Measurements from ENCODE around the gene FAM24B. TPM values are rescaled to one million over a fixed set of nuclear protein-coding genes. Genes with fewer than 3 reads are reported as not detected.
"Not testable (repeated sequence)": the region's sequence is repeated elsewhere in the genome, so short reads cannot be mapped to it uniquely, and the experiment has no call there.

Gene FAM24B
- total RNA-seq: 11.8 and 14.2 TPM in 2 replicates

- intact Hi-C loops (cut with micrococcal nuclease): loop anchor here (1.0 to 2.0 kb wide), 8 partner anchors 27 to 1539 kb away; partner anchors contain the start of genes BUB3, C10orf88, IKZF5 and OAT
These were observed at the start of gene FAM24B for GRCh38 chr10:122879339-122880273. Gene FAM24B (minus strand): TSS chr10:122879581. CDS start chr10:122850515, 29,066 bp downstream.

GRCh38 chr10:122915700-122916099 is 36.3 kb upstream of the FAM24B start:
- intact Hi-C loops (cut with micrococcal nuclease): no loop called here

- intact Hi-C loops (cut with micrococcal nuclease): loop anchor here (1.0 to 2.0 kb wide), 4 partner anchors 33 to 96 kb away; partner anchors contain the start of genes C10orf88, FAM24B, IKZF5 and PSTK
These were observed 32.6 kb upstream of the FAM24B start for GRCh38 chr10:122911889-122912484.

DNA sequence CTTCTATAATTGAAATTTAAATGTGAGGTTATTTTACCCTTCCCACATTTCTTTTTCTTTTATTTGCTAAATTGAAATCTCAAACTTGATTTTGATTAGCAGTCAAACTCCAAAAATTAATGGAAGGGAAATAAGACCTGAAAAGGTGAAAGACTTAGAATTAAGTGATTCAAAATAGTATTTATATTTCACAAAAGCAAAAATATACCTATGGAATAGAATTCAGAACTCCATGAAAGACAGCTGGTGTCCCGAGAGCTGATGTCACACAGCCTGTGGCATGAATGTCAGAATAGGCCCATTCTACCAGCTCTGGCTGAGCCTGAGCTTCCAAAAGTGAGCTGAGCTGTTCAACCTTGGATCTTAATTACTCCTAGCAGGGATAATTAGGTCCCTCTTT is 30.9 kb upstream of the FAM24B start, which contains the start of gene FAM24A:
FAM24A (plus strand) TSS at position 301 of the 400 bp plus-strand sequence. CDS start 1,025 bp downstream, outside the sequence.
- intact Hi-C loops (cut with micrococcal nuclease): no loop called here

- intact Hi-C loops (cut with micrococcal nuclease): loop anchor here (5.0 kb wide), 1 partner anchor 828 kb away; no protein-coding TSS in a partner anchor
These were observed 24.5 kb upstream of the FAM24B start for GRCh38 chr10:122903861-122904260.

DNA sequence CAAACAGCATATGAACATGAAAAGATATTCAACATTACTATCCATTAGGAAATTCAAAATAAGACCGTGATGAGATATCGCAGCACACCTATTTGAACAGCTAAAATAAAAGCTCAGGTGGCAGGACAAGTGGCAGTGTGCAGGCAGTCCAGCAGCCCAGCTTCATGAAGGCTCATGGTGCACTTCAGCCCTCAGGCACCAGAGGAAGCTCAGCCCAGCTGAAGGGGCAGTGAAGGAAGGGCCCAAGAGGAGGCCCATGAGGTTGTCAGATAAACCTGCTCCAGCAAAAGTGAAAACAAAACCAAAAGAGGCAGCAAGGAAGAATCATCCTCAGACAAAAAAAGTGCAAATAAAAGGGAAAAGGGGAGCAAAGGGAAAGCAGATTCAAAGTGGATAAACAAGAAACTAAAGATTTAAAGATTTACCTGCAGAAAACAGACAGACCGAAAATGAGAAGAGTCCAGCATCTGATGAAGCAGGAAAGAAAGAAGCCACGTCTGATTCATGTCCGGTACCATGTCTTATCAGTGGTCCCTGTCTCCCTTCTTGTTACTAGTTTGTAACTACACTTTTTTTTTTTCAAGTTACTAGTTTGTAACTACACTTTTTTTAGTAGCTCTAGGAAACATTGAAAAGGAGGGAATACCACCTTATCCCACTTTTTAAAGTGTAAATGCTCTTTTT is 15.0 kb upstream of the FAM24B start:
- intact Hi-C loops (cut with micrococcal nuclease): no loop called here

GRCh38 chr10:122884166-122884565 is 4.8 kb upstream of the FAM24B start:
- intact Hi-C loops (cut with micrococcal nuclease): no loop called here

GRCh38 chr10:122882766-122883165 is 3.4 kb upstream of the FAM24B start:
- intact Hi-C loops (cut with micrococcal nuclease): no loop called here

- intact Hi-C loops (cut with micrococcal nuclease): loop anchor here (1.0 to 2.0 kb wide), 8 partner anchors 26 to 1539 kb away; partner anchors contain the start of genes BUB3, C10orf88, IKZF5 and OAT
These were observed 512 bp downstream of the FAM24B start for GRCh38 chr10:122878799-122879338.

DNA sequence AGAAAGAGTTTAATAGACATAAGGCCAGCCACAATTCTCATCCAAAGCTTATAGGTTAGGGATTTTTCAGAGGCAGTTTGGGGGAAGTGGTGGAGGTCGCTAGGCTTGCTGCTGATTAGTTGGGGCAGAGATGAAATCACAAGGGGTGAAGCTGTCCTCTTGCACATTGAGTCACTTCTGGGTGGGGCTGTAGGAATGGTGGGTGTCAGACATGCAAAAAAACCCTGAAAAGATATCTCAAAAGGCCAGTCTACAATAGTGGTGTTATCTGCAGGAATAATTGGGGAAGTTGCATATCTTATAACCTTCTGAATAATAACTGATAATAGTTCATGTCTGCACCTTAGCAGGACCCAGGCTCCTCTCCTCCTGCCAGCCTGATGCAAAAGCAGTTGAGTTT is 2.1 kb downstream of the FAM24B start:
- intact Hi-C loops (cut with micrococcal nuclease): no loop called here

GRCh38 chr10:122876467-122876855 is 2.9 kb downstream of the FAM24B start:
- intact Hi-C loops (cut with micrococcal nuclease): no loop called here

DNA sequence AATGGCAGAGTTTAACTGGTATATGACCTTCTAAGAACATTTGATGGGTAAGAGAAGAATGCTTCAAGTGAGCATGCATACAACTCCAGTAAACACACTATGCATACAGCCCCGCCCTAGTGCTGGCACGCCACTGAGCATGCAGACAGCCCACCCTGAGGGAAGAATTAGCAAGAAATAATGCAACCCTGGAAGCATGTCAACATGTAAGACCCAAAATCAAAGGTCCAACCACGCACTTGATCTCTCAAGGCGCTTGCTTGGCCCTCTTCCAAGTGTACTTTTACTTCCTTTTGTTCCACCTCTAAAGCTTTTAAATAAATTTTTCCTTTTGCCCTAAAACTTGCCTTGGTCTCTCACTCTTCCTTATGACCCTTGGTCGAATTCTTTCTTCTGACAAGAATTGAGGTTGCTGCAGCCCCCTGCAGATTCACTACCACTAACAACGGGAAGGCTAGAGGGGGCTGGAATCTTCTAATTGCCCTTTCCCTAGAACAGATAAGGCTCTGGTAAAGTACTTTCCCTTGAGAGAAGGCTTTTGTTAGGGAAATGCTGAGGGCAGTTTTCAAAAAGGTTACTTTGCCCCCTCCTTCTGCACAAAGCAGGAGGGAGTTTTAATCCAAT is 3.4 kb downstream of the FAM24B start:
- intact Hi-C loops (cut with micrococcal nuclease): no loop called here

DNA sequence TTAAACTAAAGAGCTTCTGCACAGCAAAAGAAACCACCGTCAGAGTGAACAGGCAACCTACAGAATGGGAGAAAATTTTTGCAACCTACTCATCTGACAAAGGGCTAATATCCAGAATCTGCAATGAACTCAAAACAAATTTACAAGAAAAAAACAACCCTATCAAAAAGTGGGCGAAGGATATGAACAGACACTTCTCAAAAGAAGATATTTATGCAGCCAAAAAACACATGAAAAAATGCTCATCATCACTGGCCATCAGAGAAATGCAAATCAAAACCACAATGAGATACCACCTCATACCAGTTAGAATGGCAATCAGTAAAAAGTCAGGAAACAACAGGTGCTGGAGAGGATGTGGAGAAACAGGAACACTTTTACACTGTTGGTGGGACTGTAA is 7.4 kb downstream of the FAM24B start:
- intact Hi-C loops (cut with micrococcal nuclease): not testable (repeated sequence)

GRCh38 chr10:122868768-122869167 is 10.6 kb downstream of the FAM24B start:
- intact Hi-C loops (cut with micrococcal nuclease): not testable (repeated sequence)

DNA sequence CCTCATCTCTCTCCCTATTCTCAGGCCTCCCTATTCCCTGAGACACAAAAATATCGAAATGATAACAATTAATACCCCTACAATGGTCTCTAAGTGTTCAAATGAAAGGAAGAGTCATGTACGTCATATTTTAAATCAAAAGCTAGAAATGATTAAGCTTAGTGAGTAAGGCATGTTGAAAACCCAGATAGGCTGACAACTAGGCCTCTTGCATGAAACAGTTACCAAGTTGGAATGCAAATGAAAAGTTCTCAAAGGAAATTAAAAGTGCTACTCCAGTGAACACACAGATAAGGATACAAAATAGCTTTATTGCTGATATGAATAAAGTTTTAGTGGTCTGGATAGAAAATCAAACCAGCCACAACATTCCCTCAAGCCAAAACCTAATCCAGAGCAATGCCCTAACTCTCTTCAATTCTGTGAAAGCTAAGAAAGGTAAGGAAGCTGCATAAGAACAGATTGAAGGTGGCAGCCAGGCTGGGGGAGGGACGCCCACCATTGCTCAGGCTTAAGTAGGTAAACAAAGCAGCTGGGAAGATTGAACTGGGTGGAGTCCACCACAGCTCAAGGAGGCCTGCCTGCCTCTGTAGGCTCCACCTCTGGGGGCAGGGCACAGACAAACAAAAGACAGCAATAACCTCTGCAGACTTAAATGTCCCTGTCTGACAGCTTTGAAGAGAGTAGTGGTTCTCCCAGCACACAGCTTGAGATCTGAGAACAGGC is 12.5 kb downstream of the FAM24B start:
- intact Hi-C loops (cut with micrococcal nuclease): not testable (repeated sequence)

DNA sequence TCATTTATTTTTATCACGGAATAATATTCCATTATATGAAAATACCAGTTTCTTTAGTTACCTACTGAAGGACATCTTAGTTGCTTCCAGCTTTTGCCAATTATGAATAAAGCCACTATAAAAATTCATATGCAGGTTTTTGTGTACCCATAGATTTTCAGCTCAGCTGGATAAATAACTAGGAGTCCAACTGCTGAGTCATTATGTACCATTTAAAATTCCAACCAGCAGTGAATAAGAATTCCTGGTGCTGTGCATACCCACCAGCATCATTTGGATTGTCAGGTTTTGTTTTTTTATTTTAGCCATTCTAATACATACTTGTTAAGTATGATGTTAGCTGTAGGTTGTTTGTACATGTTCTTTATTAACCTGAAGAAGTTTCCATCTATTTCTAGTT is 14.5 kb downstream of the FAM24B start:
- intact Hi-C loops (cut with micrococcal nuclease): no loop called here

- intact Hi-C loops (cut with micrococcal nuclease): no loop called here
These were observed 15.2 kb downstream of the FAM24B start for GRCh38 chr10:122864194-122864592.

- intact Hi-C loops (cut with micrococcal nuclease): no loop called here
These were observed 15.9 kb downstream of the FAM24B start for GRCh38 chr10:122863216-122864193.

GRCh38 chr10:122861711-122862161 is 17.6 kb downstream of the FAM24B start:
- intact Hi-C loops (cut with micrococcal nuclease): no loop called here

All from T-helper 1 cell treated with Interleukin-12 subunit alpha and Interleukin-12 subunit beta and Interleukin-4 antibody, amounts not matched to agents 30 ng/mL and 1 ng/mL, for 36 hours (primary cell).